KMS-11 (cell line): ENCODE results near the gene DIAPH2.

Experiments used
- H2AFZ ChIP-seq: fragments of 200-600 bp; sonication (generic); 2 replicates; pipeline ENCODE4 v1.6.1; 2016; ENCODE audit warnings: antibody characterized with exemption, mixed run types, low read depth
- H3K27ac ChIP-seq: fragments of 200-600 bp; sonication (generic); 2 replicates; pipeline ENCODE4 v1.6.1; 2016; ENCODE audit warnings: mild to moderate bottlenecking, mixed run types
- H3K27me3 ChIP-seq: fragments of 200-600 bp; sonication (generic); 2 replicates; pipeline ENCODE4 v1.6.1; 2017; ENCODE audit warnings: mild to moderate bottlenecking, low read depth, mixed run types, moderate library complexity; ENCODE audit not compliant: insufficient read depth
- H3K36me3 ChIP-seq: fragments of 200-600 bp; sonication (generic); 2 replicates; pipeline ENCODE4 v1.6.1; 2017; ENCODE audit warnings: mild to moderate bottlenecking, mixed run types; ENCODE audit not compliant: insufficient read depth
- H3K4me1 ChIP-seq: fragments of 200-600 bp; sonication (generic); 2 replicates; pipeline ENCODE4 v1.6.1; 2016; ENCODE audit warnings: mild to moderate bottlenecking, low read depth, mixed run types; ENCODE audit not compliant: poor library complexity, severe bottlenecking
- H3K4me2 ChIP-seq: fragments of 200-600 bp; sonication (generic); 2 replicates; pipeline ENCODE4 v1.7.0; 2016; ENCODE audit warnings: mild to moderate bottlenecking, mixed run types
- H3K4me3 ChIP-seq: fragments of 200-600 bp; sonication (generic); IDR thresholded peaks from 2 replicates; pipeline ENCODE4 v1.6.1; 2017; ENCODE audit warnings: low read depth, low read length, mixed read lengths; ENCODE audit not compliant: insufficient read depth
- H3K79me2 ChIP-seq: fragments of 200-600 bp; sonication (generic); 2 replicates; pipeline ENCODE4 v1.6.1; 2016; ENCODE audit warnings: low read depth, mixed run types; ENCODE audit not compliant: insufficient read depth
- H3K9ac ChIP-seq: fragments of 200-600 bp; sonication (generic); 2 replicates; pipeline ENCODE4 v1.6.1; 2016; ENCODE audit warnings: mild to moderate bottlenecking, mixed run types
- H4K20me1 ChIP-seq: fragments of 200-600 bp; sonication (generic); 2 replicates; pipeline ENCODE4 v1.6.1; 2016; ENCODE audit warnings: mild to moderate bottlenecking, mixed run types; ENCODE audit not compliant: insufficient read depth
- TF ChIP-seq, protein P1 (sequence below): fragments of 200-600 bp; sonication (generic); conservative IDR thresholded peaks from 2 replicates; pipeline ENCODE4 v1.6.1; 2017; ENCODE audit warnings: low read depth, mild to moderate bottlenecking, antibody characterized with exemption, low read length, moderate library complexity, mixed read lengths

Gene DIAPH2

DNA sequence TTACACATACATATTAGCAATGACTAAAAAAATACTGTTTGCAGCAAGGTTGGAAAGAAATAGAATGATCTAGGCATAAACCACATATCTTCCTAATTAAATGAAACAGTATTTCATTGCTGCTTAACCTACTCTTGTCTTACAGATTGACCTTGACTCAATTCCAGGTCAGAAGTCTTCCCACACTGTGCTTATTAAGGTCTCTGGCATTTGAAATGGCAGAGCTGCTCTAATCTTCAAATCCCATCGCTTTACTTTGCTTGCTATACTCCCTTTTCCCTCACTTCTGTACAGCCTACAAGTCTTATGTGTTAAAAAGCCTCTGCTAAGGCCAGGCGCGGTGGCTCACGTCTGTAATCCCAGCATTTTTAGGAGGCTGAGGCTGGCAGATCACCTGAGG, 623.5 kb downstream of the DIAPH2 start:
- no peaks in the 10 kb centered on the region for H3K36me3 ChIP-seq
- TF ChIP-seq, protein P1, sequence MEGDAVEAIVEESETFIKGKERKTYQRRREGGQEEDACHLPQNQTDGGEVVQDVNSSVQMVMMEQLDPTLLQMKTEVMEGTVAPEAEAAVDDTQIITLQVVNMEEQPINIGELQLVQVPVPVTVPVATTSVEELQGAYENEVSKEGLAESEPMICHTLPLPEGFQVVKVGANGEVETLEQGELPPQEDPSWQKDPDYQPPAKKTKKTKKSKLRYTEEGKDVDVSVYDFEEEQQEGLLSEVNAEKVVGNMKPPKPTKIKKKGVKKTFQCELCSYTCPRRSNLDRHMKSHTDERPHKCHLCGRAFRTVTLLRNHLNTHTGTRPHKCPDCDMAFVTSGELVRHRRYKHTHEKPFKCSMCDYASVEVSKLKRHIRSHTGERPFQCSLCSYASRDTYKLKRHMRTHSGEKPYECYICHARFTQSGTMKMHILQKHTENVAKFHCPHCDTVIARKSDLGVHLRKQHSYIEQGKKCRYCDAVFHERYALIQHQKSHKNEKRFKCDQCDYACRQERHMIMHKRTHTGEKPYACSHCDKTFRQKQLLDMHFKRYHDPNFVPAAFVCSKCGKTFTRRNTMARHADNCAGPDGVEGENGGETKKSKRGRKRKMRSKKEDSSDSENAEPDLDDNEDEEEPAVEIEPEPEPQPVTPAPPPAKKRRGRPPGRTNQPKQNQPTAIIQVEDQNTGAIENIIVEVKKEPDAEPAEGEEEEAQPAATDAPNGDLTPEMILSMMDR = no peak
- H3K4me3 ChIP-seq = no peak overlapping the region
- H2AFZ ChIP-seq = no peak overlapping the region
- no peaks in the 10 kb centered on the region for H3K79me2 ChIP-seq
- H3K9ac ChIP-seq = no peak overlapping the region
- H3K27ac ChIP-seq = no peak overlapping the region
- H3K4me2 ChIP-seq = no peak overlapping the region
- H4K20me1 ChIP-seq = no peaks in the 10 kb centered on the region
- no peaks in the 10 kb centered on the region for H3K27me3 ChIP-seq
- no peaks in the 10 kb centered on the region for H3K4me1 ChIP-seq

DNA sequence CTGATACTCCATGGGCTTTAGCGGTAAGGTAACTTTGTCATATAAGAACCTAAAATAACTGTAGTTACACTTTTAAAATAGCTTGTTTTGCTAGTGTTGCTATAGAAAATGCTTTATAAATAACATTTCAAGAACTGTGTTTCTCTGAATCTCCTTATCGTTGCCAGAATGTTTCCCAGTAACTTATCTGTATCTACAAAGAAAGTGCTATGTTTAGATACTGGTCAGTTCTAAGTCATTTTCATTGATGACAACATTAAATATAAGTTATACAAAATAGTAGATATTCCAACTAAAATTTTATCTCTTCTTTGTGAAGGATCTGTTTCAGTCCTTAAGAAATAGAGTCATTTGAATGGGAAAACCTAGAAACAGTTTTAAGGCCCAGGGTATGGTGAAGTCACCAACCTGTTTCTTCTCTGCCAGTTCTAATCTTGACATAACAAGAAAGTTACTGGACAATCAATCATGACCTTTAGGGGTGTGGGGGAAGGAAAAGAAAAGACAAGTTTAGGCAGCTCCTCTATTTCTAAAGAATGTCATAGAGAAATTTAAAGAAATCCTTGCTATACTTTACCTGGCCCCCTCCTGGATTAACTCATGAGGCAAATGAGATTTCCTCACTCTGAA, 625.0 kb downstream of the DIAPH2 start:
- no peak overlapping the region for H3K9ac ChIP-seq
- TF ChIP-seq, protein P1 = no peak

DNA sequence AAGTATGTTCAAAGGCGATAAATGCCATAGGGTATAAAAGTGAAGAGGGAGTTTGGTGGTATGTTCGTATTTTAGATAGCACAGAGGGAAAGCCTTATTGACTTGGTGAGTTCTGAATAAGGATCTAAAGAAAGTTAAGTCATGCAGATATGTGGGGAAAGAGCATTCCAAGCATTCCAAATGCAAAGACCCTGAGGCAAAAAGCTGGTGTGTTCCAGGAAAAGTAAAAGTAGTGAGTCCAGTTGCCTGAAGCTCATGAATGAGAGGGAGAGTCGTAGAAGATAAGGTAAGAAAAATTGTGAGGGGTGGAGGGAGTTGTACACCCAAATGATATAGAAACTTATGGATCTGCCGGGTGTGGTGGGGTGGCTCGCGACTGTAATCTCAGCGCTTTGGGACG, 625.7 kb downstream of the DIAPH2 start:
- Histone ChIP-seq H3K36me3 (no peaks in the 10 kb centered on the region), H3K4me1 (no peaks in the 10 kb centered on the region), H3K27me3 (no peaks in the 10 kb centered on the region), H4K20me1 (no peaks in the 10 kb centered on the region), H3K79me2 (no peaks in the 10 kb centered on the region), H3K4me2 (no peak overlapping the region), H3K27ac (no peak overlapping the region), H3K9ac (no peak overlapping the region), H3K4me3 (no peak overlapping the region), H2AFZ (no peak overlapping the region)
- TF ChIP-seq, protein P1 = no peak

More for the DNA sequence above, 625.0 kb downstream of the DIAPH2 start:
- Histone ChIP-seq H3K36me3 (no peaks in the 10 kb centered on the region), H3K4me1 (no peaks in the 10 kb centered on the region), H3K4me2 (no peak overlapping the region), H3K4me3 (no peak overlapping the region), H3K27ac (no peak overlapping the region), H3K27me3 (no peaks in the 10 kb centered on the region), H2AFZ (no peak overlapping the region), H4K20me1 (no peaks in the 10 kb centered on the region), H3K79me2 (no peaks in the 10 kb centered on the region)

DNA sequence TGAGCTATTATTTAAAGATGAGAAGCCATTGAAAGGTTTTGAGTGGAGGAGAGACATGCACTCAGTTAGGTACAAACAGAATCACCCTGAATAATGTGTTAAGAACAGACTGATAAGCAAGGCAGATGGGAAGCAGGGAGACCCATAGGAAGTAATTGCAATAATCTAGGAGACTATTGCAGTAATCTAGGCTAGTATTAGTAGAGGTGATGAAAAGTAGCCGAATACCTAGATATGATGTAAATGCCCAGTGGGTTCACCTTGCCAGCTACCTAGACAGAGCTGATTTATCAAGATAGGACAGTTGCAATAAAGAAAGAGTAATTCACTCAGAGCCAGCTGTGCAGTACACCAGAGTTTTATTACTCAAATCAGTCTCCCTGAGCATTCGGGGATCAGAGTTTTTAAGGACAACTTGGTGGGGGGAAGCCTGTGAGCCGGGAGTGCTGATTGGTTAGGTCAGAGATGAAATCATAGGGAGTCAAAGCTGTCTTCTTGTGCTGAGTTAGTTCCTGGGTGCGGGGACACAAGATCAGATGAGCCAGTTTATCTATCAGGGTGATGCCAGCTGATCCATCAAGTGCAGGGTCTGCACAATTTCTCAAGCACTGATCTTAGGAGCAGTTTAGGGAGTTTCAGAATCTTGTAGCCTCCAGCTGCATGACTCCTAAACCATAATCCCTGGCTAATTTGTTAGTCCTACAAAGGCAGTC, 626.6 kb downstream of the DIAPH2 start:
- H3K4me1 ChIP-seq = no peaks in the 10 kb centered on the region
- H3K27me3 ChIP-seq = no peaks in the 10 kb centered on the region
- TF ChIP-seq, protein P1 = no peak
- no peak overlapping the region for H3K27ac ChIP-seq
- no peak overlapping the region for H2AFZ ChIP-seq
- H3K36me3 ChIP-seq = no peaks in the 10 kb centered on the region
- no peak overlapping the region for H3K4me2 ChIP-seq
- no peak overlapping the region for H3K4me3 ChIP-seq
- no peak overlapping the region for H3K9ac ChIP-seq
- H3K79me2 ChIP-seq = no peaks in the 10 kb centered on the region
- H4K20me1 ChIP-seq = no peaks in the 10 kb centered on the region
